NB4 (cell line): ENCODE results near the gene TBC1D1.

Experiments used
- DNase-seq: peaks from one replicate; pipeline ENCODE4 v3.0.0; 2010; ENCODE audit warnings: low read depth
- H3K4me3 ChIP-seq: one replicate; pipeline ENCODE4 v1.5.1; 2011; ENCODE audit warnings: mild to moderate bottlenecking, low read depth, low read length, moderate library complexity
- MYC ChIP-seq: IDR thresholded peaks from 2 replicates; pipeline ENCODE4 v1.6.1; 2011; ENCODE audit warnings: low read depth, low read length
- POLR2A ChIP-seq: IDR thresholded peaks from 2 replicates; pipeline ENCODE4 v1.6.1; 2011; ENCODE audit warnings: mild to moderate bottlenecking; ENCODE audit not compliant: insufficient read length; ENCODE audit errors: extremely low read depth
- TF ChIP-seq, protein P1 (sequence below): IDR thresholded peaks from one replicate; pipeline ENCODE4 v1.5.1; 2012; ENCODE audit warnings: low read depth, low read length
- TF ChIP-seq, protein P2 (sequence below): IDR thresholded peaks from 2 replicates; pipeline ENCODE4 v1.6.1; 2011; ENCODE audit warnings: low read depth, low read length

TBC1D1 gene

DNA sequence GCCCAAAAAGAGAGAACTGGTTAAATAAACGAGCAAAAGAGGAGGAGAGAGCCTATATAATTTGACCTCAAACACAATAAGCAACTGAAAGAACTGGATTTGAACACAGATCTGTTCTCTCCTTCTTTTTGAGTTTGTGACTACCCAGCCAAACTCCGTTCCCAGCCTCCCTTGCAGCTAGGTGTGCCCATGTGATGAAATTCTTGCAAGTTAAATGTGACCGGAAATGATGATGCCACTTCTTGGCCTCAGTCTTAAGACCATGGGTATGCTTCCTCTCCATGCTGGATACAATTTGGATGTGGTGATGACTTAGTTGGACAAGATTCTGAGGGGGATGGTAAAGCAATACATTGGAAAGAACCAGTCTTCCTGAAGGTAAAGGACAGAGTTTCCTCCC lies 273.5 kb downstream of the TBC1D1 start:
- no peak for DNase-seq
- no peak for TF ChIP-seq POLR2A
- no peak for TF ChIP-seq MYC
- TF ChIP-seq, protein P1, sequence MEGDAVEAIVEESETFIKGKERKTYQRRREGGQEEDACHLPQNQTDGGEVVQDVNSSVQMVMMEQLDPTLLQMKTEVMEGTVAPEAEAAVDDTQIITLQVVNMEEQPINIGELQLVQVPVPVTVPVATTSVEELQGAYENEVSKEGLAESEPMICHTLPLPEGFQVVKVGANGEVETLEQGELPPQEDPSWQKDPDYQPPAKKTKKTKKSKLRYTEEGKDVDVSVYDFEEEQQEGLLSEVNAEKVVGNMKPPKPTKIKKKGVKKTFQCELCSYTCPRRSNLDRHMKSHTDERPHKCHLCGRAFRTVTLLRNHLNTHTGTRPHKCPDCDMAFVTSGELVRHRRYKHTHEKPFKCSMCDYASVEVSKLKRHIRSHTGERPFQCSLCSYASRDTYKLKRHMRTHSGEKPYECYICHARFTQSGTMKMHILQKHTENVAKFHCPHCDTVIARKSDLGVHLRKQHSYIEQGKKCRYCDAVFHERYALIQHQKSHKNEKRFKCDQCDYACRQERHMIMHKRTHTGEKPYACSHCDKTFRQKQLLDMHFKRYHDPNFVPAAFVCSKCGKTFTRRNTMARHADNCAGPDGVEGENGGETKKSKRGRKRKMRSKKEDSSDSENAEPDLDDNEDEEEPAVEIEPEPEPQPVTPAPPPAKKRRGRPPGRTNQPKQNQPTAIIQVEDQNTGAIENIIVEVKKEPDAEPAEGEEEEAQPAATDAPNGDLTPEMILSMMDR = no peak
- TF ChIP-seq, protein P2, sequence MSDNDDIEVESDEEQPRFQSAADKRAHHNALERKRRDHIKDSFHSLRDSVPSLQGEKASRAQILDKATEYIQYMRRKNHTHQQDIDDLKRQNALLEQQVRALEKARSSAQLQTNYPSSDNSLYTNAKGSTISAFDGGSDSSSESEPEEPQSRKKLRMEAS = no peak
- no peak overlapping the region for H3K4me3 ChIP-seq

DNA sequence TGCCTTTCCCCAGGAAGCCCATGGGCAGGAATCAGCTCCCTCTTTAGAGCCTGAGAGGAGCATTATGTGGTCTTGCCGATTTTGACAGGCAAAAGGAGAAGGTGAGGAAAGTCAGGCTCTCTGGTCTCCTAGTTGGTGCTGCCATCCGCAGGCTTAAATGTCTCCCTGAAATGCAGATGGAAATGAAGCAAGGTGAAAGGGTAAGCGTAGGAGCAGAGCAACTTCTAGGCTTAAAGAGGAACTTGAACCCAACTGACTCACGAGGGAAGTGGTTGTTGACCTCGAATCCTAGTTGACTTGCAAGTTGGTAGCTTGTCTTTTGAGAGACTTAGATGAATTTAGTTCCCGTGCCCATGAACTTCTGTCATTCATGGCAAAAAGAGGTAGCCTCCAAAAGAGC lies 275.2 kb downstream of the TBC1D1 start:
- DNase-seq = peak; percentile 98
- H3K4me3 ChIP-seq = no peak overlapping the region
- TF ChIP-seq, protein P2 = peak; percentile 77
- TF ChIP-seq POLR2A = no peak
- TF ChIP-seq MYC = peak; percentile 85
- TF ChIP-seq, protein P1 = peak; percentile 56

DNA sequence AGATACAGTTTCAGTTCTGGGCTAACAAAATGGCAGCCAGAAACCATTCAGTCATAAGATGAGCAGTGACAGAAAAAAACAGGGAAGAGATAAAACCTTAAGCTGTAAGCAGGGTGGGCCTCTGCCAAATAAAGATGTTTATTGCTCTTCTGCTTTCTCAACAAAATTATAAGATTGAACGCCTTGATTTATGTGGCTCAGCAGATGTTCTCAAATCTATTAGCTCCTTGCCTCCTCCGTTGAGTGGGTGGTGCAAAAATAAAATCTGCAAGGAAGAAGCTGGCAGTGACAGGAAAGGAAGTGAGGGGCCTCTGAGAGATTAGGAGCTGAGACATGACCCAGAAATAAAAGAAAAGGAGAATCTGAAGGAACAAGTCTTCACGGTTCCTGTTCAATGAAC lies 275.9 kb downstream of the TBC1D1 start:
- H3K4me3 ChIP-seq = no peak overlapping the region
- TF ChIP-seq POLR2A (no peak), MYC (no peak)
- TF ChIP-seq, protein P1 = no peak
- TF ChIP-seq, protein P2 = no peak
- peak; percentile 49 for DNase-seq

DNA sequence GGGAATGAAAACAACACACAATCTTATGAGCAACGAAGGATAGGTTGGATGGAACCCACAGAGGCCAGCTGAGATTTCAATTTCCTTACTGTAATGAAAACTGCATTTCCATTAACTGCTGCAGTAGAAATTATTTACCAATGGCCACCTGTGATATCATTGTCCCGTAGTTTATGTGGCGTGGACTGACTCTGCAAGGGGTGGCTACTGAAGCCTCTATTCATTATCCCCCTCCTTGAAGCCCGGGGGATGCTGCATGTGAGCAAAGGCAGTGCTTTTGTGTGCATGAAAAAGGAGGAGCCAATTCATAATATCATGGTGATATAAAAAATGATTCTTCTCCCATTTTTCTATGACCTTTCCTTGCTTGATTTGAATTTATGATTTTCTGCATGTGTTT lies 277.1 kb downstream of the TBC1D1 start:
- no peak for DNase-seq
- no peak overlapping the region for H3K4me3 ChIP-seq
- TF ChIP-seq POLR2A = no peak

DNA sequence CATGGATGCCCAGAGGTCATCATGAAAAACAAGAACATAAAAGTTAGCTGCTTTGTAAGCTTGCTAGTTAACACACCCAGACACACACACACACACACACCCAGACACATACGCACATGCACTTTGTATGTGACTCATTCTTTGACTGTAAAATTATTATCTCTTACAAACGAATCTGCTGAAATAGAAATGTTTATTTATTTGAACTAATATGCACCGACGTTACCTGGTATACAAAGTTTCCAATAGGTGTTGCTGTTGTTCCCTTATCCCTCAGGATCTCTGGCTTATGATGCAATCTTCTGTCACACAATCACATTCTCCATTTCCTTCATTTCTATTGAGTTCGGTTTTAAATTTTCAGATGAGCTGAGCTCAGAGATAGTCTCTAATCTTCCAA lies 278.6 kb downstream of the TBC1D1 start:
- TF ChIP-seq, protein P2 = no peak
- TF ChIP-seq POLR2A (no peak), MYC (no peak)
- TF ChIP-seq, protein P1 = no peak
- no peak overlapping the region for H3K4me3 ChIP-seq
- DNase-seq = no peak

DNA sequence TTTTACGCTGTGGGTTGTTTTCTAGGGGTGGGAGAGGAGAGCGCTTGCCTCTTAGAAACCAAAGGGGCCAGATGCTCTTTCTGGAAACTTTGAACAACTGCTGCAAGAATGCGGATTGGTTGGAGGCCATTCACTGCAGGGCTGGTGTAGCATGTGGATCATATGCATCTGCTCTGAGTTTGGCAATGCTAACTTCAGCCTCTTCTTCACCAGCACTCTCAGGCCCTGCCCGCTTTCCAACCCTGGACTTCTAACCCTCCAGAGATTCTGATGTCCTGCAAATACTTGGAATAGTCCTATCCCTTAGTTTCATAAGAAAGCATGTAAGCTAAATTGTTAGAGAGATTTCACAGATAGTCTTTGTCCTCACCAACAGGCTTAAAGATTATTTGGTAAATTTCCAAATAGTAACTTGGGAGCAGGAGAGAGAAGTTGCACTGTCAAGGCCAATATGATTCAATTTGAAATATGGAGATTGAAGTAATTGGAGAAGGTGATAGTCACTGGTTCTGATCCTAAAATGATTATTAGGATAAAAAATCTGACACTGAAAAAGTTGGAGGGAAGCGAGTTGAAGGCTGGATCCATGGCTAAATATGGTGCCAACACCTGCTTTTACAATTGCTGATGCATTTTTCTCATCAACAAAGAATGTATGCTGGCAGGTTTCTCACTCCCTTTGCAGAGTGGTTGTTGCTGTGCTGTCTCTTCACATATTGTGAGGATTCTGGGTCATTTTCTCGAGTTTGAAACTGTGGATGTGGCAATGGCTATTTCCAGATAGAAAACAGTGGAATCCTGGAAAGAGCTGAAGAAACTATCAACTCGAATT lies 279.7 kb downstream of the TBC1D1 start:
- no peak overlapping the region for H3K4me3 ChIP-seq
- TF ChIP-seq MYC = no peak
- no peak for TF ChIP-seq POLR2A
- TF ChIP-seq, protein P1 = no peak
- TF ChIP-seq, protein P2 = no peak
- DNase-seq = no peak
